GM18519 (cell line): ENCODE measurements around the gene ASF1A.

ENCODE experiments used
- ATAC-seq: cut with Tn5 transposase; IDR thresholded peaks from one replicate; pipeline ENCODE4 v1.9.1; 2021; ENCODE audit warnings: mild to moderate bottlenecking, moderate library complexity; ENCODE audit not compliant: unreplicated experiment, low FRiP score

ASF1A gene

GRCh38 chr6:118912646-118913045 lies 18.7 kb downstream of the ASF1A start:
- ATAC-seq: no peak

- no peak for ATAC-seq
These were observed 19.2 kb downstream of the ASF1A start for GRCh38 chr6:118913161-118913560.

- ATAC-seq: no peak
These were observed 20.6 kb downstream of the ASF1A start for GRCh38 chr6:118914598-118914997.

GRCh38 chr6:118917546-118918328 lies 23.8 kb downstream of the ASF1A start:
- no peak for ATAC-seq

GRCh38 chr6:118918329-118918725 lies 24.4 kb downstream of the ASF1A start:
- no peak for ATAC-seq

GRCh38 chr6:118921084-118921483 lies 27.1 kb downstream of the ASF1A start:
- no peak for ATAC-seq

- ATAC-seq: no peak
These were observed 29.1 kb downstream of the ASF1A start for GRCh38 chr6:118923035-118923434.

- ATAC-seq: no peak
These were observed 36.7 kb downstream of the ASF1A start for GRCh38 chr6:118930680-118931079.

- no peak for ATAC-seq
These were observed 37.5 kb downstream of the ASF1A start for GRCh38 chr6:118931436-118931835.

GRCh38 chr6:118932421-118932820 lies 38.5 kb downstream of the ASF1A start:
- no peak for ATAC-seq

- peak; percentile 4 for ATAC-seq
These were observed 40.0 kb downstream of the ASF1A start for GRCh38 chr6:118933855-118934460.

- peak; percentile 88 for ATAC-seq
These were observed 40.7 kb downstream of the ASF1A start, which contains the start of gene MCM9 for GRCh38 chr6:118934461-118935330. Gene MCM9 (minus strand): TSS chr6:118935159. CDS start chr6:118931723, 3,436 bp downstream.

GRCh38 chr6:118935331-118935668 lies 41.3 kb downstream of the ASF1A start:
- peak; percentile 14 for ATAC-seq

GRCh38 chr6:118935978-118936703 lies 42.2 kb downstream of the ASF1A start:
- no peak for ATAC-seq

- ATAC-seq: no peak
These were observed 45.7 kb downstream of the ASF1A start for GRCh38 chr6:118939683-118940082.

- ATAC-seq: no peak
These were observed 46.8 kb downstream of the ASF1A start for GRCh38 chr6:118940770-118941169.

- no peak for ATAC-seq
These were observed 51.3 kb downstream of the ASF1A start for GRCh38 chr6:118945217-118945616.

- no peak for ATAC-seq
These were observed 58.7 kb downstream of the ASF1A start for GRCh38 chr6:118952683-118953082.

GRCh38 chr6:118953391-118953790 lies 59.4 kb downstream of the ASF1A start:
- ATAC-seq: no peak
